AG09309 (cell line): ENCODE results near the gene DLG2.
"Not testable (repeated sequence)": the region's sequence is repeated elsewhere in the genome, so short reads cannot be mapped to it uniquely, and the experiment has no call there.

Experiments
- DNase-seq: peaks from one replicate; pipeline ENCODE4 v3.0.0-alpha.2; 2010; ENCODE audit warnings: low read depth
- H3K4me3 ChIP-seq: 2 replicates; pipeline ENCODE4 v1.5.1; 2011; ENCODE audit warnings: mild to moderate bottlenecking, low read depth, low read length, moderate library complexity; ENCODE audit not compliant: control insufficient read depth
- TF ChIP-seq, protein P1 (sequence below): IDR thresholded peaks from 2 replicates; pipeline ENCODE4 v1.5.1; 2011; ENCODE audit warnings: mild to moderate bottlenecking, low read depth, low read length, inconsistent platforms; ENCODE audit not compliant: insufficient read depth, control insufficient read depth; ENCODE audit errors: missing control alignments

DLG2 gene

GRCh38 chr11:85348945-85349344 lies 278.2 kb downstream of the DLG2 start:
- DNase-seq: no peak
- H3K4me3 ChIP-seq: no peak overlapping the region
- TF ChIP-seq, protein P1, sequence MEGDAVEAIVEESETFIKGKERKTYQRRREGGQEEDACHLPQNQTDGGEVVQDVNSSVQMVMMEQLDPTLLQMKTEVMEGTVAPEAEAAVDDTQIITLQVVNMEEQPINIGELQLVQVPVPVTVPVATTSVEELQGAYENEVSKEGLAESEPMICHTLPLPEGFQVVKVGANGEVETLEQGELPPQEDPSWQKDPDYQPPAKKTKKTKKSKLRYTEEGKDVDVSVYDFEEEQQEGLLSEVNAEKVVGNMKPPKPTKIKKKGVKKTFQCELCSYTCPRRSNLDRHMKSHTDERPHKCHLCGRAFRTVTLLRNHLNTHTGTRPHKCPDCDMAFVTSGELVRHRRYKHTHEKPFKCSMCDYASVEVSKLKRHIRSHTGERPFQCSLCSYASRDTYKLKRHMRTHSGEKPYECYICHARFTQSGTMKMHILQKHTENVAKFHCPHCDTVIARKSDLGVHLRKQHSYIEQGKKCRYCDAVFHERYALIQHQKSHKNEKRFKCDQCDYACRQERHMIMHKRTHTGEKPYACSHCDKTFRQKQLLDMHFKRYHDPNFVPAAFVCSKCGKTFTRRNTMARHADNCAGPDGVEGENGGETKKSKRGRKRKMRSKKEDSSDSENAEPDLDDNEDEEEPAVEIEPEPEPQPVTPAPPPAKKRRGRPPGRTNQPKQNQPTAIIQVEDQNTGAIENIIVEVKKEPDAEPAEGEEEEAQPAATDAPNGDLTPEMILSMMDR: no peak

- TF ChIP-seq, protein P1: no peak
- H3K4me3 ChIP-seq: no peak overlapping the region
- DNase-seq: no peak
Measured at GRCh38 chr11:85347291-85347690, 279.9 kb downstream of the DLG2 start.

GRCh38 chr11:85346484-85346883 lies 280.7 kb downstream of the DLG2 start:
- TF ChIP-seq, protein P1: no peak
- no peak overlapping the region for H3K4me3 ChIP-seq
- DNase-seq: no peak

DNA sequence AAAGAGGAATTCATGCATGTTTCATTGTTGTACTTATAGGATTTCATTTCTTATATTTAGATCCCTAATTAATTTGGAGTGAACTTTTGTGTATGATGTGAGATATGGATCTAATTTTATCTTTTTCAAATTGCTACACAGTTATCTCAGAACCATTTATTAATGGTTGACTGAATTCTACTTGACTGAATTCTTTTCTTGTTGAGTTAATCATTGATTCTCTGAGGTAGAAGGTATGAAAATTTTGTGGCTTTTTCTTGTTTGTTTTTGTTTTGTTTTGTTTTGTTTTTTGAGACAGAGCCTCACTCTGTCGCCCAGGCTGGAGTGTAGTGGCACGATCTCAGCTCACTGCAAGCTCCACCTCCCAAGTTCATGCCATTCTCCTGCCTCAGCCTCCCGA lies 286.3 kb downstream of the DLG2 start:
- not testable (repeated sequence) for DNase-seq, H3K4me3 ChIP-seq

DNA sequence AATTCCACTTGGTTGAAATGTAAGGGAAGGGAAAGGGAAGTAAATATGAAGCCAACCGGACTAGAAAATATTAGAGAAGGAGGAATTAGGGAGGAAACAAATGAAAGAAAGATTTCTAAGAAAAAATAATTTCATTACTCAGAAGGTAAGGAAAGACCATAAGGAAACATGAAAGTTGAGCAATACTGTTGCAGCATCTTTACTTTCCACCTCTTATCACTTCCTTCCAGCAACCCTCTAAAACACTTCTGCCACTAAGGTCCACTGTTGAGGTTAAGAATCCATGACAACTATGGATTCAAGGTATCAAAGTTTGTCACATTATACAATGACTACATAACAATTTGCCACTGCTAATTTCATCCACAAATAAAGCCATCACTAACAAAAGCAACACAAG lies 308.6 kb downstream of the DLG2 start:
- DNase-seq: no peak
- no peak overlapping the region for H3K4me3 ChIP-seq
- TF ChIP-seq, protein P1: no peak

DNA sequence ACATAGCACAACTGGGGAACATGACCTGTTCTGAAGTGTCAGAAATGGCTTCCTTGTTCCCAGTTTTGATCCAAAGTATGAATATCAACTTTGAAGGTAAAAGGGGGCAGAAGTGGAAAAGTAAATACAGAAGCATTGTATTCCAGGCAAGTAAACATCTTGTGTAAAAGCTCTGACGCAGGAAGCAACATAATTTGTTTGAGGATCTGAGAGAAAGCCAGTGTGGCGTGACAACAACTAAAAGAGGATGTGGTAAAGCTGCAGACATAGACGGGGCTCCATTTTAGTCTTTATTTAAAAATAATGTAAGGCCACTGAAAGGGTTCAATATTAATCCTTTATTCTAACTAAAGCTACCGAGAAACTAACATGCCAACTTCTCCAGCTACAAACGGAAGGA lies 310.2 kb downstream of the DLG2 start:
- no peak for DNase-seq
- H3K4me3 ChIP-seq: no peak overlapping the region
- TF ChIP-seq, protein P1: no peak

- no peak for DNase-seq
- TF ChIP-seq, protein P1: no peak
- no peak overlapping the region for H3K4me3 ChIP-seq
Measured at GRCh38 chr11:85313741-85314140, 313.4 kb downstream of the DLG2 start.
